GM15510 (cell line): ENCODE measurements around the gene DDX18.

Experiments used
- POLR2A ChIP-seq: IDR thresholded peaks from 3 replicates; pipeline ENCODE4 v1.6.1; 2011; ENCODE audit warnings: borderline replicate concordance; ENCODE audit not compliant: insufficient read length; ENCODE audit errors: extremely low read depth

The DDX18 gene

GRCh38 chr2:117828870-117829269 is 14.4 kb downstream of the DDX18 start:
- no peak for TF ChIP-seq POLR2A

GRCh38 chr2:117832332-117832731 is 17.8 kb downstream of the DDX18 start:
- no peak for TF ChIP-seq POLR2A

DNA sequence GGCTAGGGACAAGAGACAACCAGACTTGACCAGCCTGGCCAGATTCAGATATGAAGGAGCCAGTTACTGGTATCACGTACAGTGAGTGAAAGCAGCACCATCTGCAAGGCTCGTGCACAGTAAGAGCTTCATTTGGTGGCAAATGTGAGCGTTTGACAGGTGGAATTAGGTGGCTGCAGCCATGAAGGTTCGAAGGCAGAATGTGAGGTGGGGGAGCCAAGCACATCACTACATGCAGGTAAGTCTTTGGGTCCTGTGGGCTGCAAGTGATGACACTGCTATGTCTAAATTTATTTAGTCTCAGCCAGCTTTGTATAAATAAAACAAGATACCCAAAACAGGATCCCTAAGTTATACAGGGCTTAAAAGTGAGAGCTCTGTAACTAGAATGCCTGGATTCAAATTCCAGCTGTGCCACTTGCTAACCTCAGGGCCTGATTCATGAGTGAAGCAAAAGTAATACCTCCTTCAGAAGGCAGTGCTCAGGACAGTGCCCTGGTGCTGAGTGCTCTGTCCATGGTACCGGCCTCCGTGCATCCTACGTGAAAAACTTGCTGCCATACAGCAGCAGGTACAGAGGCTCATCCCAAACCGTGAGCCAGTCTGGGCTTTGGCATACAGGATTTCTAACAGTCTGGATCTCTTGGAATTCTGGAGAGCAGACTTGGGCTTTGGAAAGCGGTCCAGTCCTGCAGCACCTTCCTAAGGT is 18.6 kb downstream of the DDX18 start:
- TF ChIP-seq POLR2A = no peak

DNA sequence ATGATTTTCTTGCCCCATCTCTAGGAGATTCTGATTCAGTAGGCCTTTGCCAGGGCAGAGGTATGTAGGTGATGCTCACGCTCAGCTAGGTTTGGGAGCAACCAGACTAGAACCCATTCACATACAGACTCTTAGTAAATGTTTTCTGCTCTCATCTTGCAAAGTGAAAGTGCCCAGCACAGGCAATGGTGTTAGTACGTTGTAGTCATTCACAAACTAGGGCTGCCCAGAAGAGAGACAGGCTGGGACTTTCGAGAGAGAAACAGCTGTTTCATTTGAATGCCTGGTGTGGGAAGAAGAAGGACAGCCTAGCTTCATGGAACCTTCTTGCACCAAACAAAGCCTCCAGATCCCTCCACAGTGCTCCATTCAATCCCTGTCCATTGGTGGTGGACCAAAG is 19.4 kb downstream of the DDX18 start:
- no peak for TF ChIP-seq POLR2A

- TF ChIP-seq POLR2A = no peak
Measured at GRCh38 chr2:117834992-117835391, 20.5 kb downstream of the DDX18 start.

DNA sequence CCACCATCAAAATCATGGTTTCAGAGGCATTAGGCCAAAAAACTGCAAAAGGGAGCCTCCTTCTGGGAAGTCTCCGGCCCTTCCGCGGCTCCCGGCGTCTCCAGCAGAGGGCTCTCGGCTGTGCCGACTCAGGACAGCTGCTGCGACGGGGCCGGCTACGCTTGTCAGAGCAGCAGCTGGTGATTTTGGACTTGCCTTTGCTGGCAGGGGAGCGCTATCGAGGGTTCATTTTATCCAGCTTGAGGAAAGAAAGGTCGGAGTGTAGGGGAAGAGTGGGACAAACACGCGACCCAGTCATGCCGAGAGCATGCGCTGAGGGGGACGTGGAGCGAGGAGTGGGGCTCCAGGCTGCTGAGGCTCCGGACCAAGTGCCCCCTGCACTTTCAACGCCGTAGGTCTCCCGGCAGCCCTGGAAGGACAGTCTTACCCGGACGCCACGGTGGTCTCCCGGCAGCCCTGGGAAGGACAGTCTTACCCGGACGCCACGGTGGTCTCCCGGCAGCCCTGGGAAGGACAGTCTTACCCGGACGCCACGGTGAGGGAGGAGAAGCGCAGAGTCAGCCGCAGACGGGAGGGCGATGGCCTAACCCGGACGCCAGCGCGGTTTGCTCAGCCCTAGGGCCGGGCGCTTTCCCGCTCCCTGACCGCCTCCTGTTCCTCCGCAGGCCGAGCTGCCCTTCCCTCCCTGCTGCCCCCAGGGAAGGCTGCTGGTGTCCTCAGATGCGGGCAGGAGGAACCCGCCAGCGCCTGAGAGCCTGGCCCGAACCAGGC is 21.7 kb downstream of the DDX18 start:
- no peak for TF ChIP-seq POLR2A

DNA sequence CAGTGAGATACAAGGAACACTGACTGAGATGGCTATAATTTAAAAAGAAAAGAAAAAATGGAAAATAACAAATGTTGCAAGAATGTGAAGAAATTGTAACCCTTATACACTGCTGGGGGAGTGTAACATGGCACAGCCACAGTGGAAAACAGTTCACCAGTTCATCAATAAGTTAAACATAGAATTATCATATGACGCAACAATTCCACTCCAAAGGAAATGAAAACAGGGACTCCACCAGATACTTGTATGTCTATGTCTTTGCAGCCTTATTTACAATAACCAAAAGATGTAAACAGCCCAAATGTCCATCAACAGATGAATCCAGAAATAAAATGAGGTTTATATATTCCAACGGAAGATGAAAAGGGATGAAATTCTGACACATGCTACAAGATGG is 30.8 kb downstream of the DDX18 start:
- no peak for TF ChIP-seq POLR2A

- TF ChIP-seq POLR2A = no peak
Measured at GRCh38 chr2:117850015-117850414, 35.5 kb downstream of the DDX18 start.

DNA sequence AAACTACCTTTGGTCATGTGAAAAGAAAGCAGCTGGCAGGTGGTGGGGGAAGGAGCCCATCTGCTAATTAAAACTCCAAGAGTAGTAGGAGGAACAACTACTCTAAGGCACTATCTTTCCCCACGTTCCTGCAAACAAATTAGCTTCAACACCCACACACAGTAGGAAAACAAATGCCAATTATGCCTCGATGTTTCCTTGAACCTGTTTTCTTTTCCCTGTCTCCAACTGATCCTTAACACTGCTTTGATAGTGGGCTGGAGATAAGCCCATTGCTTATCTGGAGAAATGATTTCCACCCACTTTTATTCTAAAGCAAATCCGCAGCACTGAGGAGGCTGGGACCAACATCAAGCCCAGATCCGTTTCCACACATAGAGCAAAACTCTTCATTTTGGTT is 36.0 kb downstream of the DDX18 start:
- TF ChIP-seq POLR2A = no peak

DNA sequence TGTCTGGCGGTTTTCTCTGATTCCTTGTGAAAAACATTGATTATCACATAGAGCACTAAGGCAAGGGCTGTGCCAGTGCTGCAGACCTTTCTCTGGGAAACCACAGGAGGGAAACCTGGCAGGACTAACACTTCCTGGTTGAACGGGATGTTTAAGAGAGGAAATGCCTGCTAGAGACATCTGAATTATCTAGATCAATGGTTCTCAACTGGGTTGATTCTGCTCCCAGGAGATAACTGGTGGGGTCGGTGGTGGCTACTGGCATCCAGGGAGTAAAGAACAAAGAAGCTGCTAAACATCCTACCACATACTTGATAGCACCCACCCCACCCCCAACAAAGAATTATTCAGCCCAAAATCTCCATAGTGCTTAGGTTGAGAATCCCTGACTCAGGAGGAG is 37.5 kb downstream of the DDX18 start:
- no peak for TF ChIP-seq POLR2A

DNA sequence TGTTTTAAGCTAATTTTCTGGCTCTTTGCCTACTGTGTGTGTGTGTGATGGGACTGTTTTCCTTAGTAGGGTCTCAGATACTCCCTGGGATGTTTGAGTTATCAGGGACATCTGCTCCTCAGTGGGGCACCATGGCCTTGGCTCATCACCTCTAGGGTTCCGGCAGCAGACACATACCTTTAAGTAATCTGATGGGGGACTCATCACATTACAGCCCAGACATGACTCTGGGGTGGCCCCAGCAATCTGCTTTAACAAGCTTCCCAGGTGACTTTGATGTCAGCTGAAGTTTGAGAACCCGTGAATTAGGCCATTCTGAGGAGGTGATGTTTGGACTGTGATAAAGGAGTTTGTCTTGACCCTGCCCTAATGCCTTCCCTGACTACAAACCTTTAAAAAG is 38.8 kb downstream of the DDX18 start:
- no peak for TF ChIP-seq POLR2A

DNA sequence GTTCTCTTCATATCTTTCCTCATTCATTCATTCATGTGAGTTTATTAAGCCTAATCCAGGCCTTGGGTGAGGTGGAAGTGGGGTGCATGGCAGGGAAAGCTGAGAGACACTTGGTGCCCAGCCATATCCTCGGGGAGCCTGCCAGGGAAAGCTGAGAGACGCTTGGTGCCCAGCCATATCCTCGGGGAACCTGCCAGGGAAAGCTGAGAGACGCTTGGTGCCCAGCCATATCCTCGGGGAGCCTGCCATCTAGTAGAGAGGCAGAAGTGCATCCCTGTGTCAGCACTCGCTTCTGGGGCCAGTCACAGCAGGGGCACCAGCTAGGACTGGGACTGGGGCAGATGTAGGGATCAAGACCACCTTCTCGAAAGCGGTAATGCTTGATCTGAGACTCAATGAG is 39.4 kb downstream of the DDX18 start:
- no peak for TF ChIP-seq POLR2A

GRCh38 chr2:117854610-117855009 is 40.1 kb downstream of the DDX18 start:
- no peak for TF ChIP-seq POLR2A

DNA sequence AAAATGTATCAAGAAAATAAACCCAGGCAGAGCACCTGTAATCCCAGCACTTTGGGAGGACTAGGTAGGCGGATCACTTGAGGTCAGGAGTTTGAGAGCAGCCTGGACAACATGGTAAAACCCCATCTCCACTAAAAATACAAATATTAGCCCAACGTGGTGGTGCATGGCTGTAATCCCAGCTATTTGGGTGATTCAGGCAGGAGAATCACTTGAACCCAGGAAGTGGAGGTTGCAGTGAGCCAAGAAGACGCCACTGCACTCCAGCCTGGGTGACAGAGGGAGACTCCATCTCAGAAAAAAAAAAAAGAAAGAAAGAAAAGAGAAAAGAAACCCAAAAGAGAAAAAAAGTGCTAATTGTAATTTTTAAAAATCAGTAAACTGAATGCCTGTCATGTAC is 41.4 kb downstream of the DDX18 start:
- TF ChIP-seq POLR2A = no peak

DNA sequence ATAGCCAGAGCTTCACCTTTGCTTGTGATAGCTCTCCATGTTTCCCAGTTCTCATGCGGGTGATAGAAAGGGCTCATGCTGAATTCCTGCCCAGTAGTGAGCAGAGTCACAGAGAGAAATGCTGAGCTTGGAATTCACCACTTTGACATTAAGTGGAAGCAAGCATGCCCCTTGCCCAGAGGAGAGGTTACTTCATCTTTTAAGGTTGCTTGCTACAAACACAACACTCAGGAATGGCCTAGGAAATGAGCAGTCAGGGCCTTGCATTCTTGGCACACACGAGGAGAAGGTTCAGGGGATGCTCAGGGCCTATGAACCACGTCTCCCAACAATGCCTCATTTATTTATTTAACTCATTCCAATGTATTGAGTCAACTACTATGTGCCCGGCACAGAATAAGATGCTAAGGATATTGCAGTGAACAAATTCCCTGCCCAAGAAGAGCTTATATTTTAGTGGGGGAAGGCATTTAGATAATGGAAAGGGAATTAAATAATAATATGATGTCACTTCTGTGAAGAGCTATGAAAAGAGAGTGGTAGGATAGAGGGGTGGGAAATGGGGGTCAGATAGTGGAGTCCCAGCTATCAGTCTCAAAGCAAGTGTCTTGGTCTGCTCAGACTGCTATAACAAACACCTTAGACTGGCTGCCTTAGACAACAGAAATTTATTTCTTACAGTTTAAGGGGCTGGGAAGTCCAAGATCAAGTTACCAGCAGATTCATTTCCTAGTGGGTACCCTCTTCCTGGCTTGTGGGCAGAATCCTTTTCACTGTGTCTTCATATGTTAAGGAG is 42.1 kb downstream of the DDX18 start:
- no peak for TF ChIP-seq POLR2A

DNA sequence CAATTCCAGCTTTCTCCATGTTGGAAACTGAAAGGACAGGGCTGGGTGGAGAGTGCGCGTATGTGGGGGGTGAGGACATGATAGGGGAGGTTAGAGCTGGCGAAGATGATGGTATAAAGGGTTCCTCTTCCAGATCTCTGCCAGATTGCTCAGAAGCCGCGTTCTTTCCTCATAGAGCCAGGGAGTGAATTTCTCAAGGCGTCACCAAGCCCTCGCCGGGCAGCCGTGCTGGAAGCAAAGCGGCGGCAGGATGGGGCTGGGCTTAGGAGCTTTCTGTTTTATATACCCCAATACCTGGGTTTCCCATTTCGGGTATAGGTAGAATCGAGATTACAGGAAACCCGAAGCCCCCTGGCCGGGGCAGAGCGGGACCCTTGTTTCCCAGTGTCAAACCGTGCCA is 43.8 kb downstream of the DDX18 start:
- TF ChIP-seq POLR2A = no peak

DNA sequence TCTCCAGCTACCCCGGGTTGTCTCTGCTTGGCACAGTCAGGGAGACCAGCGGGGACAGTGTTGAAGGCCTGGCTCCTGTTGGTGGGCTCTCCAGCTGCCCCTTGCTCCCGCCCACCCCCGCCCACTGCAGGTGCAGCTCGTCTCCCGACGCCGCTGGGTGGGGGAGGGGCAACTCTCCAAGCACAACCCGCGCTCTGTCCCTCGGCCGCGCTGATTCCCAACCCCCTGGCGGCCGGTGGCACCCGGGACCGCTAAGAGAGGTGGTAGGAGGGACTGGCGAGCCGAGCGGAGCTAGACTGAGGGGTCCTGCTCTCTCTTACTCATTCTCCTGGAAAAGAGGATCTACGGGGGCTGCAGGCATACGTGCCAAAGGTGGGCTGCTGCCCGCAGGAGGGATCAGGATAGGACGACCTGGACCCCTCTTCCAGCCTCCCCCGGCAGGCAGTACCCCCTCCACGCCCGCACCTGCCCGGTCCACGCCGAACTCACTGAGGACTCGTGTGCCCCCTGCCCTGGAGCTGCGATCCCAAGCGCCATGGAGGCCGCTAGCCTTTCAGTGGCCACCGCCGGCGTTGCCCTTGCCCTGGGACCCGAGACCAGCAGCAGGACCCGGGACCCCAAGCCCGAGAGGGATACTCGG is 44.5 kb downstream of the DDX18 start:
- TF ChIP-seq POLR2A = no peak
